Fibroblast of lung (primary cell): Measurements from ENCODE around the gene ELFN2.

Source experiments
- CTCF ChIP-seq, 2 donors: IDR thresholded peaks in 1 of 2; conservative IDR thresholded peaks in 1 of 2; 1 replicate in 1 of 2; 2 replicates in 1 of 2; pipeline ENCODE4 v1.5.1; 2011 to 2012; ENCODE audit warnings: low read length in 2 of 2, control low read depth in 1 of 2, inconsistent platforms in 1 of 2, low read depth in 1 of 2, mild to moderate bottlenecking in 1 of 2
- EZH2 ChIP-seq: IDR thresholded peaks from 2 replicates; pipeline ENCODE4 v1.5.1; 2012; ENCODE audit warnings: low read length, control low read depth, mild to moderate bottlenecking; ENCODE audit errors: missing control alignments

- TF ChIP-seq CTCF (conservative IDR thresholded peaks at IDR 0.05 in 1 of 2, IDR thresholded peaks at IDR 0.05 in 1 of 2; ENCODE audit: low read depth in 1 of 2, low read length in 2 of 2): no peak
- TF ChIP-seq EZH2: peak; percentile 25
Observed at GRCh38 chr22:37425800-37426705, 1.2 kb downstream of the ELFN2 start.
